GM21423 (cell line): ENCODE measurements around the gene SLC13A5.

ENCODE experiments used
- ATAC-seq: cut with Tn5 transposase; IDR thresholded peaks from one replicate; pipeline ENCODE4 v1.9.1; 2021; ENCODE audit warnings: mild to moderate bottlenecking, moderate library complexity; ENCODE audit not compliant: unreplicated experiment

Gene SLC13A5

DNA sequence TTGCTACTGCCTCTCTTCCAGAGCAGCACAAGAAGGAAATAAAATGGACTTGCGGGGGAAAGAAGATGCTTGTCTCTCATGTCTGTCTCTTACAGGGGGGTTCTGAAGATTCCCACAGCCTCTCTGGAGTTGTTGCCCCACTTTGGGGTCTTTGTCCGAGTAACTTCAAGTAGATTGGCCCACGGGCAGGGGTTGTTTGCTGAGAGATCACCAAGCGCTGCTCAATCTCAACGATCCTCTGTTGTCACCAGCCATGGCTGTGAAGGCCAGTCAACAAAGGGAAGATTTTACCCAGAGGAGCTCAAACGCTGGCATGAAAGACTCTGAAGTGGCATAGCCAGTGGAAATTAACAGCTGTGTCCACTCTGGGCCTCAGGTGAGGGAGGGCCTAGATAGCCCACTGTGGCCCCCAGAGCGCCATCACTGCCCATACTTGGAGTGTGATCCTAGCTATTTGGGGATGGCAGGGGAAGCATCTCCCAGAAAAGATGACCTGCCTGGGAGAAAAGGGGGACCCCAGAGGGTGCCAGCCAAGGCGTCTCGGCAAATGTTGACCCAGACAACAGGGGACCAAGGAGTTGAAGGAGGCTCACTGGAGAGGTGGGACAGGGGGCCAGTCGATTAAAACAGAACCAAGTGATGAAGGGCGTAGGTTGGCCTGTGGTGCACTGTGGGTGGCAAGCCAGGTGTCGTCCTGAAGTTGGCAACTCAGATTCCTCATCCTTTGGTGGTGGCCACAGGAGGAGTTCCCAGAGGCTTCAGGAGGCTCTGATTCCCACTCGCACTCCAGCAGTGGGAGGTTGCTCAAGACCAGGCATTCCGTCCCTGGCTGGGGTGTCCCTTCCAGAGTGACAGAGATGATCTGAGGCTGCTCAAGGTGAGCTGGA, 28.0 kb downstream of the SLC13A5 start:
- ATAC-seq, result no peak

DNA sequence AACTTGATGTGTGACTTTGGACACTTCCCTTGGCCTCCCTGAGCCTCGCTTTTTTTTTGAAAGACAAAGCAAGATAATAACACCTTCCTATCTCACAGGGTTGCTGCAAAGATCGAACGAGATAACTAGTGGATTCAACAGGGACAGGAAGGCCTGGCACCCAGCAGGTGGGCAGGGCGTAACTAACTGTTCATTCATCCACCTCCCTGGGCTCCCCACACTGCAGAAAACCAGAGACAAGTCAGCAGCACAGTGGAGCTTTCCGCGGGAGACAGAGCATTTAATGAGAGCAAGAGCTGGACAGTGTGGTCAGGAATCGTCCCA, 28.7 kb downstream of the SLC13A5 start:
- no peak for ATAC-seq

DNA sequence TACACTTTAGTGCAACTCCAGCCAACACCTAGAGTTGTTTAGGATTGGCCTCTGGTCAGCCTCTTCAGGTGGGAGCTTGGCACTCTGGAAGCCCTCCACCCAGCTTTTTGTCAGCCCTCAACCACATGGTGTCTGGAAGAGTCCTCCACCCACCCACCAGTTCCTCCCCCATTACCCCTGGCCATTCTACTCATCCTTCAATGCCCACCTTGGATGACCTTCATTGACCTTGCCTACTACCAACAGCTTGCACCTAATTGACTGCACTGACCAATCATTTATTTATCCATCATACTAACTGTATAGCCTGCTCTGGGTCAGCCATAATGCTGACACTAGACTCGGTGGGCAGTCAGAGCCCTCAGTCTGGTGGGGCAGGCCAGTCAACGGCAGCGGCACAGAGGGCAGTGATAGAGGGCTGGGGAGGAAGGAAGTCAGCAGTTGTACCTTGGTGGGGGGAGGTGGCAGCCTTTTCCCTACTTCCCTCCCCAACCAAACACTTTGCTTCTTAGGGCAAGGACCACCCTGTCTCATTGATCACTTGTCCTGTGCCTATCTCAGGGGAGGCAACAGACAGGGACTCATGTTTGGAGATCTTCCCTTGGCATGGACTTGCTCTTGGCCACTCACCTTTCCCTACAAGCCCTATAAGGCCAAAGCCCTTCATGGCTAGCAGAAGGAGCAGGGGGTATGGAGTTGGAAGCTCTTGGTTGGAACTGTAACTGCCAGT, 29.3 kb downstream of the SLC13A5 start:
- no peak for ATAC-seq

GRCh38 chr17:6683081-6683684, 30.0 kb downstream of the SLC13A5 start:
- no peak for ATAC-seq

- no peak for ATAC-seq
Observed at GRCh38 chr17:6682339-6682738, 30.8 kb downstream of the SLC13A5 start.

DNA sequence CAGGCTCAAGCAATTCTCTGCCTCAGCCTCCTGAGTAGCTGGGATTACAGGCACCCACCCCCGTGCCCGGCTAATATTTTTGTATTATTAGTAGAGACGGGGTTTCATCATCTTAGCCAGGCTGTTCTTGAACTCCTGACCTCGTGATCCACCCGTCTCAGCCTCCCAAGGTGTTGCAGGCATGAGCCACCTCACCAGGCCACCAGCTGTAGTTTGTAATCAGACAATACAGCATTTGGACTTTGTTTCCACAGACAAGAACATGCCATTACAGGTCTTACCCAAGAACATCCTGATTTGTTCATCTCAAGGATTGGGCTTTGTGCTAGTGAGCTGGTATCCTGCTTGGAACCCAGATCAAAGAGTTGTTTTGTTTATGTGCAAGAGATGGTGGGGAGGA, 31.5 kb downstream of the SLC13A5 start:
- ATAC-seq, result no peak

DNA sequence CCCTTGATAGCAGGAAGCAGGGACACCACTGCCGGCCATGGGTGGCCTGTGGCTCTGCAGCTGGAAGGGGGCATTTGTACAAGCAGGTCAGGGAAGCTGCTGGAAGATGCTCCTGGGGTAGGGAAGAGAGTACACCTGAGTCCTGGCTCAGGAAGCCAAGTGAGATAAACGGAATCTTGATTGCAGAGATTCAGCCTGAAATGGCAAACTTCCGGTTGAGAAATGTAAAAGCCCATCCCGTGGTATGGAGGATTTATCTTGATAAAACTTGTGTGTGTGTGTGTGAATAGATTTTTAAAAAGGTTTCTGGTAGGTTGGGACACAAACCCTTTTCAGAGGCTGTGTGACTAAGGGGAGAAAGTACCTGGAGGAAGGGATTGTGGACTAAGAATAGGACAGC, 32.0 kb downstream of the SLC13A5 start:
- ATAC-seq, result no peak

DNA sequence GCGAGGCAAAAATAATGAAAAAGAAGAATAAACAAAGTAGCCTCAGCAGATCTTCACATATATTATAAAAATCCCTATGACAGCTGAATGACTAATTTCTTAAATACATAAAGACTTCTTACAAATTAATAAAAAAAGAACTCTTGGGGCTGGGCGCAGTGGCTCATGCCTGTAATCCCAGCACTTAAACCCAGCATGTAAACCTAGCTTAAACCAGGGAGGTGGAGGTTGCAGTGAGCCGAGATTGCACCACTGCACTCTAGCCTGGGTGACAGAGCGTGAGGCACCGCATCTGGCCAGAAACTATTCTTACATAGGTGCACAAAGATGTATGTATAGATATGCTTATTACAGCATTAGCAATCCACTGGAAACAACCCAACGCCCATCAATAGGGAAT, 33.9 kb downstream of the SLC13A5 start:
- no peak for ATAC-seq

- no peak for ATAC-seq
Observed at GRCh38 chr17:6677946-6678345, 35.2 kb downstream of the SLC13A5 start.

DNA sequence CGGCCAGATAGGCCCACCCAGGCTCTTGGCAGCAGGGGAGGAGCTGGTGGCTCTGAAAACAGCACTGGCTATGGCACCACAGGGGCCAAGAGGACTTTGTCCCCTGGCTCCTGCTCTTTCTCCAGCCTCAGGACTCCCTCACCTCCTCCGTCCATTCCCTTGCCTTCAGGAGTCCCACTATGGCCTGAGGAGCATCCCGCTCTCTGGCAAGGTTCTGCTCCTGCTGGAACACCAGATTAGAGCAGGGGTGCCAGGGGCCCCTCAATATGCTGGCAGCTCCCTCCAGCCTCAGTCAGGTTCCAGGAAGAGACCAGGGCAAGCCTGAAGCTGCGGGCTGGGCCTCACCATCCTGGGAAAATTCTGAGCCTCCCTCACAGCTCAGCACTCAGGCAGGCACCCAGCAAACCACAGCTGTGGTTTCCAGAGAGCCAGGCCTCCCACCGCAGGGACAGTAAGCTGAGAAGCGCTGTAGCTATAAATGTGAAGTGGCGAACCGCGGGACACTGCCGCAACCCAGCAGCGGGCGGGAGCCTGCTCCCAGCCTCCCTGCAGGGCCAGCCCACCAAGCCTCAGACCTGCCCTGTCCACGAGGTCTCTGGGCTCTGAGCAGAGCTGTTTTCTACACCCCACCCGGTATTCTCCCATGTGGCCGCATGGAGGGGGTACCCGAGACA, 35.9 kb downstream of the SLC13A5 start:
- no peak for ATAC-seq

DNA sequence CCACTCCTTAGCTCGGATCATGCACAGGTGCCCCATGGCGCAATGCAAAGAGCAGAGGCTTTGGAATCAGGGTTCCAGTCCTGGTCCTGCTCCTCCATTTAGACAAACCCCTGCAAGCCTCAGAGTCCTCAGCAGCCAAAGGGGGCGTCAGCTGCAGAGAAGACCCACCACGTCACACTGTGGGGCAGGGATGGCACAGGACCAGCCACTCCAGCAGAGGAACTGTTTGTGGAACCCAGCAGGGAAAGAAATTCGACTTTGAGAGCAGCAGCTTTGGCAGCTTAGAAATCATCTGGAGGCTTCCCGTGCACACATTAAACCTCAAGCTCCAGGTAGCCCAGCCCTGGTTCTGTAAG, 36.4 kb downstream of the SLC13A5 start:
- ATAC-seq, result no peak

GRCh38 chr17:6675201-6675825, 37.9 kb downstream of the SLC13A5 start:
- ATAC-seq, result no peak

DNA sequence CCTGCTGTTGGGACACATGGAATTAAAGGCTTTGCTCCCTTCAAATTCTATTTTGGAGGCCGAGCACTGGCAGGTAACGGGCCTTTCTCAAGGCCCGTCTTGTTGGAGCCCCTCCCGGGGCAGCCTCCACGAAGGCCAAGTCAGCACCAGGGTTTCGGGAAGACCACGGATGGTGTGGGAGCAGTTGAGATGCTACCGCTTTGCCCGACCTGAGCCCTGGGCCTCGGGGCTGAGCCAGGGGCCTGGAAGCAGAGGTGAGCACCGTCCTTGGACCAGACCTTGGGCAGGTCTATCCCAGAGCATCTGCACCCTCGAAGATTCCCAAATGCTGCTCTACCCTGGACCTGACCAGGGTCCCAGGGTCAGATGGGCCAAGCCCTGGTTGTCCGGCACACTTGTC, 38.6 kb downstream of the SLC13A5 start:
- no peak for ATAC-seq

GRCh38 chr17:6671431-6671830, 41.7 kb downstream of the SLC13A5 start:
- ATAC-seq, result no peak

GRCh38 chr17:6670999-6671398, 42.2 kb downstream of the SLC13A5 start:
- ATAC-seq, result no peak

GRCh38 chr17:6670571-6670970, 42.6 kb downstream of the SLC13A5 start:
- ATAC-seq, result no peak

DNA sequence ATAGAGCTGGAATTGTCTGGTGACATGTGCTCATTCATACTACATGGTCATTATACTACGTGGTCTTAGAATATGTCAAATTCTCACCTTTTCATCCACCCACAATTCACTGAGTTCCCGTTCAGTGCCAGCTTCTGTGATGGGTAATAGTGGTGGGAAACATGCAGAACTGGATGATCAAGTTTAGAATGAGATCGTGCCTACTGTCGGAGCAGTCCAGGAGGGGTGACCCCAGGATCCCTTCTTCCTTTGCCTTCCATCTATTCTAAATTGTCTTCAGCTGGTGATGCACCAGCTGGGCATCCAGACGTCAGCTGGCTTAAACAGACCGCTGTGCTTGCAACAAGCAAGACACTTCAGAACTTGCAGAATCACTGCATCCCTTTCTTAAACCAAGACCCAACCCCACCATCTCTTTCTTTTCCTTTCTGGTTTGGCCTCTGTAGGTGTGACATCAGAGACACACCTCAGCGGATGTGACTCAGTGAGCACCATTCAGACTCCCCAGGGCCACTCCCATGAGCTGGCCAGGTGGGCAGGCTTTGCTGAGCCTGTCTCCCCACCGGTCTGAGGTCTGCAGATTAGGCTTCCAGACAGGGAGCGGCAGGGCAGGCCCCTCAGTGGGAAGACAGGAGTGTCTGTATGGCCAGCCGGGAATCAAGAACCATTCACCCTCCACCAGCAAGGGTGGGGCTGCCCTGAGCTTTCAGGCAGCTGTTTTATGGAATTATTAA, 43.5 kb downstream of the SLC13A5 start:
- ATAC-seq, result no peak

GRCh38 chr17:6668727-6669425, 44.3 kb downstream of the SLC13A5 start:
- no peak for ATAC-seq

DNA sequence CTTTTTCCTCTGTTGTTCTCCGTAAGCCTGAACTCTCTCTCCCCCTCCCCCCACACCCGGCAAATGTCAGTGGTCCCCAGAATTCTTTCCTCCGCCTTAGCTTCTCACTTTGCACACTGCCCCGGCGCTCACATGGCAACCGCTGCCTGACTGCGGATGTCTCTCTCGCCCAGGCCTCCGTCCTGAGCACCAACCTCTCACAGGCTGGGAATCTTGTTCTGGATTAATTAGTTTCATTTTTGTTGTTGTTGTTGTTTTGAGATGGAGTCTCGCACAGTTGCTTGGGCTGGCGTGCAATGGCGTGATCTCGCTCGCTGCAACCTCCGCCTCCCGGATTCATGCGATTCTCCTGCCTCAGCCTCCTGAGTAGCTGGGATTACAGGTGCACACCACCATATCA, 45.0 kb downstream of the SLC13A5 start:
- no peak for ATAC-seq

GRCh38 chr17:6667516-6667915, 45.7 kb downstream of the SLC13A5 start:
- ATAC-seq, result no peak
